GM23338 (cell line): ENCODE data around the gene TLE6. TPM values are rescaled to one million over a fixed set of nuclear protein-coding genes. Genes with fewer than 3 reads are reported as not detected.
"Not testable (repeated sequence)": the region's sequence is repeated elsewhere in the genome, so short reads cannot be mapped to it uniquely, and the experiment has no call there.

ENCODE experiments used
- ATAC-seq: fragments of 200-7000 bp; cut with Tn5 transposase; 3 replicates; pipeline ENCODE4 v1.9.1; 2020
- DNase-seq: peaks from one replicate; pipeline ENCODE4 v3.0.0-alpha.2; 2015; ENCODE audit warnings: low spot score
- H2AFZ ChIP-seq: fragments of 200-600 bp; sonication (generic); 2 replicates; pipeline ENCODE4 v1.8.0; 2016; ENCODE audit warnings: antibody characterized with exemption, mild to moderate bottlenecking, moderate library complexity
- H3F3A ChIP-seq: fragments of 200-600 bp; sonication (generic); replicated peaks from 2 replicates; pipeline ENCODE4 v1.8.0; 2017; ENCODE audit warnings: antibody characterized with exemption, mixed run types, low read depth
- H3K27ac ChIP-seq: fragments of 200-600 bp; sonication (generic); 2 replicates; pipeline ENCODE4 v1.6.1; 2016; ENCODE audit warnings: low read depth
- H3K27me3 ChIP-seq: fragments of 200-600 bp; sonication (generic); 2 replicates; pipeline ENCODE4 v1.8.0; 2016; ENCODE audit warnings: mild to moderate bottlenecking, mixed run types, moderate library complexity; ENCODE audit not compliant: insufficient read depth
- H3K36me3 ChIP-seq: fragments of 200-600 bp; sonication (generic); 2 replicates; pipeline ENCODE4 v1.8.0; 2016; ENCODE audit warnings: mild to moderate bottlenecking; ENCODE audit not compliant: insufficient read depth
- H3K4me1 ChIP-seq: fragments of 200-600 bp; sonication (generic); 2 replicates; pipeline ENCODE4 v1.8.0; 2016; ENCODE audit warnings: mild to moderate bottlenecking, moderate library complexity; ENCODE audit not compliant: insufficient read depth
- H3K4me2 ChIP-seq: fragments of 200-600 bp; sonication (generic); 2 replicates; pipeline ENCODE4 v1.7.1; 2017; ENCODE audit warnings: mixed run types
- H3K4me3 ChIP-seq: fragments of 200-600 bp; sonication (generic); 2 replicates; pipeline ENCODE4 v1.6.1; 2016; ENCODE audit warnings: mixed run types
- H3K79me2 ChIP-seq: fragments of 200-600 bp; sonication (generic); replicated peaks from 2 replicates; pipeline ENCODE4 v1.8.0; 2017; ENCODE audit warnings: mild to moderate bottlenecking; ENCODE audit not compliant: insufficient read depth
- H3K9me2 ChIP-seq: fragments of 200-600 bp; sonication (generic); 2 replicates; pipeline ENCODE4 v1.8.0; 2017; ENCODE audit not compliant: insufficient read depth
- H4K20me1 ChIP-seq: fragments of 200-600 bp; sonication (generic); replicated peaks from 2 replicates; pipeline ENCODE4 v1.8.0; 2017; ENCODE audit warnings: mild to moderate bottlenecking; ENCODE audit not compliant: insufficient read depth
- H3K27ac Mint-ChIP-seq: 2 replicates; pipeline ENCODE4 v1.8.0; 2020; ENCODE audit warnings: inconsistent platforms, mild to moderate bottlenecking, moderate library complexity, mixed read lengths
- H3K27me3 Mint-ChIP-seq: 3 replicates; pipeline ENCODE4 v1.8.0; 2022; ENCODE audit warnings: low read depth, mild to moderate bottlenecking, moderate library complexity, mixed read lengths, inconsistent platforms; ENCODE audit not compliant: insufficient read depth, poor library complexity
- H3K36me3 Mint-ChIP-seq: 3 replicates; pipeline ENCODE4 v1.8.0; 2021; ENCODE audit warnings: low read depth, mild to moderate bottlenecking, inconsistent platforms, moderate library complexity, mixed read lengths
- H3K4me1 Mint-ChIP-seq: 3 replicates; pipeline ENCODE4 v1.8.0; 2020; ENCODE audit warnings: mild to moderate bottlenecking, inconsistent platforms, mixed read lengths
- H3K4me3 Mint-ChIP-seq: 3 replicates; pipeline ENCODE4 v1.8.0; 2021; ENCODE audit warnings: moderate library complexity, mild to moderate bottlenecking, inconsistent platforms, mixed read lengths
- H3K9me3 Mint-ChIP-seq: 3 replicates; pipeline ENCODE4 v1.8.0; 2020; ENCODE audit warnings: moderate library complexity, mild to moderate bottlenecking, inconsistent platforms, mixed read lengths
- CREB1 ChIP-seq: fragments of 250-450 bp; sonication (Bioruptor Pico); IDR thresholded peaks from 2 replicates; pipeline ENCODE4 v1.5.0; 2020; ENCODE audit warnings: low read depth, mild to moderate bottlenecking, moderate library complexity
- EZH2phosphoT487 ChIP-seq: fragments of 200-600 bp; sonication (generic); IDR thresholded peaks from one replicate; pipeline ENCODE4 v1.8.1; 2018; ENCODE audit warnings: antibody characterized with exemption; ENCODE audit not compliant: unreplicated experiment
- JUNB ChIP-seq: IDR thresholded peaks from one replicate; pipeline ENCODE4 v1.6.1; 2016; ENCODE audit warnings: antibody characterized with exemption; ENCODE audit not compliant: unreplicated experiment
- POLR2AphosphoS5 ChIP-seq: IDR thresholded peaks from 2 replicates; pipeline ENCODE4 v1.6.1; 2016; ENCODE audit warnings: antibody characterized with exemption, low read depth
- ZNF331 ChIP-seq: fragments of 250-450 bp; sonication (Bioruptor Pico); IDR thresholded peaks from 2 replicates; pipeline ENCODE4 v1.5.0; 2020; ENCODE audit warnings: low read depth, mild to moderate bottlenecking, moderate library complexity
- polyA plus RNA-seq: library from polyadenylated mRNA; unstranded; fragments of >200 nt; fragmentation: Nextera tagmentation; extraction: Ambion mirVana; gene quantifications from 2 replicates; pipeline ENCODE4 v1.2.1, GENCODE V29; 2016
- total RNA-seq: library from RNA; depleted of rRNA; stranded (reverse); fragments of >200 nt; shearing (Covaris generic); gene quantifications from 2 replicates; pipeline ENCODE4 v1.2.3, GENCODE V29; 2014
- TF ChIP-seq, protein P1 (sequence below): IDR thresholded peaks from one replicate; pipeline ENCODE4 v1.6.1; 2018; ENCODE audit warnings: antibody characterized with exemption; ENCODE audit not compliant: unreplicated experiment
- TF ChIP-seq, protein P2 (sequence below): fragments of 250-450 bp; sonication (Bioruptor Pico); IDR thresholded peaks from 2 replicates; pipeline ENCODE4 v1.5.0; 2020; ENCODE audit warnings: mild to moderate bottlenecking, moderate library complexity

Gene TLE6
- total and polyA plus RNA-seq, 2 experiments from 2014 or later, result 2.4 TPM

DNA sequence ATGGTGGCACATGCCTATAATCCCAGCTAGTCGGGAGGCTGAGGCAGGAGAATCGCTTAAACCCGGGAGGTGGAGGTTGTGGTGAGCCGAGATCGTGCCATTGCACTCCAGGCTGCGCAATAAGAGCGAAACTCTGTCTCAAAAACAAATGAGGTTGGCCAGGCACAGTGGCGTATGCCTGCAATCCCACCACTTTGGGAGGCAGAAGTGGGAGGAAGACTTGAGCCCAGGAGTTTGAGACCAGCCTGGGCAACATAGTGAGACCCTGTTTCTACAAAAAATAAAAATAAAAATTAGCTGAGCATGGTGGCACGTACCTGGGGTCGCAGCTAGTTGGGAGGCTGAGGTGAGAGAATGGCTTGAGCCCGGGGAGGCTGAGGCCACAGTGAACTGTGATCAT lies 15.0 kb downstream of the TLE6 start:
- not testable (repeated sequence) for H3K4me1 Mint-ChIP-seq, H3K27ac ChIP-seq, DNase-seq, H4K20me1 ChIP-seq, H3K4me3 Mint-ChIP-seq, H3K27ac Mint-ChIP-seq, H3K9me2 ChIP-seq, H2AFZ ChIP-seq, H3K4me3 ChIP-seq, H3K36me3 Mint-ChIP-seq, ATAC-seq, H3K27me3 Mint-ChIP-seq, H3K4me2 ChIP-seq, H3K79me2 ChIP-seq, H3K27me3 ChIP-seq, H3K36me3 ChIP-seq, H3K9me3 Mint-ChIP-seq, H3K4me1 ChIP-seq, H3F3A ChIP-seq

DNA sequence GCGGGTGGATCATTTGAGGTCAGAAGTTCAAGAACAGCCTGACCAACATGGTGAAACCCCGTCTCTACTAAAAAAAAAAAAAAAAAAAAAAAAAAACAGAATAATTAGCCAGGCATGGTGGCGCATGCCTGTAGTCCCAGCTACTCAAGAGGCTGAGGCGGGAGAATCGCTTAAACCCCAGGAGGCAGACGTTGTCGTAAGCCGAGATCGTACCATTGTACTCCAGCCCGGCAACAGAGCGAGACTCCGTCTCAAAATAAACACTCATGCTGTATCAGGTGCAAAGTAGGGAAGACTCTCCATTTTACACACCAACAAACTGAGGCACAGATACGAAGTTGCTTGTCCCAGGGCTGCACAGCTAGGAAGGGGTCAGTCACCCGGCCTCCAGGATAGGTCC lies 15.6 kb downstream of the TLE6 start:
- H3K79me2 ChIP-seq, result no peaks in the 10 kb centered on the region
- peak; percentile 44 for ATAC-seq
- H3K4me1 ChIP-seq, result no peaks in the 10 kb centered on the region; the same call in none of the 2 replicates
- Mint-ChIP-seq H3K36me3 (no peaks in the 10 kb centered on the region), H3K4me1 (peaks cover 6% of the 10 kb centered on the region; the same call in 1 of the 3 replicates), H3K9me3 (no peaks in the 10 kb centered on the region; the same call in 2 of the 3 replicates), H3K27ac (no peak overlapping the region), H3K4me3 (no peak overlapping the region), H3K27me3 (peaks cover 8% of the 10 kb centered on the region)
- no peaks in the 10 kb centered on the region for H3K27me3 ChIP-seq
- TF ChIP-seq, protein P1, sequence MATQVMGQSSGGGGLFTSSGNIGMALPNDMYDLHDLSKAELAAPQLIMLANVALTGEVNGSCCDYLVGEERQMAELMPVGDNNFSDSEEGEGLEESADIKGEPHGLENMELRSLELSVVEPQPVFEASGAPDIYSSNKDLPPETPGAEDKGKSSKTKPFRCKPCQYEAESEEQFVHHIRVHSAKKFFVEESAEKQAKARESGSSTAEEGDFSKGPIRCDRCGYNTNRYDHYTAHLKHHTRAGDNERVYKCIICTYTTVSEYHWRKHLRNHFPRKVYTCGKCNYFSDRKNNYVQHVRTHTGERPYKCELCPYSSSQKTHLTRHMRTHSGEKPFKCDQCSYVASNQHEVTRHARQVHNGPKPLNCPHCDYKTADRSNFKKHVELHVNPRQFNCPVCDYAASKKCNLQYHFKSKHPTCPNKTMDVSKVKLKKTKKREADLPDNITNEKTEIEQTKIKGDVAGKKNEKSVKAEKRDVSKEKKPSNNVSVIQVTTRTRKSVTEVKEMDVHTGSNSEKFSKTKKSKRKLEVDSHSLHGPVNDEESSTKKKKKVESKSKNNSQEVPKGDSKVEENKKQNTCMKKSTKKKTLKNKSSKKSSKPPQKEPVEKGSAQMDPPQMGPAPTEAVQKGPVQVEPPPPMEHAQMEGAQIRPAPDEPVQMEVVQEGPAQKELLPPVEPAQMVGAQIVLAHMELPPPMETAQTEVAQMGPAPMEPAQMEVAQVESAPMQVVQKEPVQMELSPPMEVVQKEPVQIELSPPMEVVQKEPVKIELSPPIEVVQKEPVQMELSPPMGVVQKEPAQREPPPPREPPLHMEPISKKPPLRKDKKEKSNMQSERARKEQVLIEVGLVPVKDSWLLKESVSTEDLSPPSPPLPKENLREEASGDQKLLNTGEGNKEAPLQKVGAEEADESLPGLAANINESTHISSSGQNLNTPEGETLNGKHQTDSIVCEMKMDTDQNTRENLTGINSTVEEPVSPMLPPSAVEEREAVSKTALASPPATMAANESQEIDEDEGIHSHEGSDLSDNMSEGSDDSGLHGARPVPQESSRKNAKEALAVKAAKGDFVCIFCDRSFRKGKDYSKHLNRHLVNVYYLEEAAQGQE, result no peak
- TF ChIP-seq ZNF331 (CRISPR knock-in tag) (no peak), JUNB (no peak), POLR2AphosphoS5 (no peak), EZH2phosphoT487 (no peak), CREB1 (CRISPR knock-in tag) (no peak)
- TF ChIP-seq, protein P2, sequence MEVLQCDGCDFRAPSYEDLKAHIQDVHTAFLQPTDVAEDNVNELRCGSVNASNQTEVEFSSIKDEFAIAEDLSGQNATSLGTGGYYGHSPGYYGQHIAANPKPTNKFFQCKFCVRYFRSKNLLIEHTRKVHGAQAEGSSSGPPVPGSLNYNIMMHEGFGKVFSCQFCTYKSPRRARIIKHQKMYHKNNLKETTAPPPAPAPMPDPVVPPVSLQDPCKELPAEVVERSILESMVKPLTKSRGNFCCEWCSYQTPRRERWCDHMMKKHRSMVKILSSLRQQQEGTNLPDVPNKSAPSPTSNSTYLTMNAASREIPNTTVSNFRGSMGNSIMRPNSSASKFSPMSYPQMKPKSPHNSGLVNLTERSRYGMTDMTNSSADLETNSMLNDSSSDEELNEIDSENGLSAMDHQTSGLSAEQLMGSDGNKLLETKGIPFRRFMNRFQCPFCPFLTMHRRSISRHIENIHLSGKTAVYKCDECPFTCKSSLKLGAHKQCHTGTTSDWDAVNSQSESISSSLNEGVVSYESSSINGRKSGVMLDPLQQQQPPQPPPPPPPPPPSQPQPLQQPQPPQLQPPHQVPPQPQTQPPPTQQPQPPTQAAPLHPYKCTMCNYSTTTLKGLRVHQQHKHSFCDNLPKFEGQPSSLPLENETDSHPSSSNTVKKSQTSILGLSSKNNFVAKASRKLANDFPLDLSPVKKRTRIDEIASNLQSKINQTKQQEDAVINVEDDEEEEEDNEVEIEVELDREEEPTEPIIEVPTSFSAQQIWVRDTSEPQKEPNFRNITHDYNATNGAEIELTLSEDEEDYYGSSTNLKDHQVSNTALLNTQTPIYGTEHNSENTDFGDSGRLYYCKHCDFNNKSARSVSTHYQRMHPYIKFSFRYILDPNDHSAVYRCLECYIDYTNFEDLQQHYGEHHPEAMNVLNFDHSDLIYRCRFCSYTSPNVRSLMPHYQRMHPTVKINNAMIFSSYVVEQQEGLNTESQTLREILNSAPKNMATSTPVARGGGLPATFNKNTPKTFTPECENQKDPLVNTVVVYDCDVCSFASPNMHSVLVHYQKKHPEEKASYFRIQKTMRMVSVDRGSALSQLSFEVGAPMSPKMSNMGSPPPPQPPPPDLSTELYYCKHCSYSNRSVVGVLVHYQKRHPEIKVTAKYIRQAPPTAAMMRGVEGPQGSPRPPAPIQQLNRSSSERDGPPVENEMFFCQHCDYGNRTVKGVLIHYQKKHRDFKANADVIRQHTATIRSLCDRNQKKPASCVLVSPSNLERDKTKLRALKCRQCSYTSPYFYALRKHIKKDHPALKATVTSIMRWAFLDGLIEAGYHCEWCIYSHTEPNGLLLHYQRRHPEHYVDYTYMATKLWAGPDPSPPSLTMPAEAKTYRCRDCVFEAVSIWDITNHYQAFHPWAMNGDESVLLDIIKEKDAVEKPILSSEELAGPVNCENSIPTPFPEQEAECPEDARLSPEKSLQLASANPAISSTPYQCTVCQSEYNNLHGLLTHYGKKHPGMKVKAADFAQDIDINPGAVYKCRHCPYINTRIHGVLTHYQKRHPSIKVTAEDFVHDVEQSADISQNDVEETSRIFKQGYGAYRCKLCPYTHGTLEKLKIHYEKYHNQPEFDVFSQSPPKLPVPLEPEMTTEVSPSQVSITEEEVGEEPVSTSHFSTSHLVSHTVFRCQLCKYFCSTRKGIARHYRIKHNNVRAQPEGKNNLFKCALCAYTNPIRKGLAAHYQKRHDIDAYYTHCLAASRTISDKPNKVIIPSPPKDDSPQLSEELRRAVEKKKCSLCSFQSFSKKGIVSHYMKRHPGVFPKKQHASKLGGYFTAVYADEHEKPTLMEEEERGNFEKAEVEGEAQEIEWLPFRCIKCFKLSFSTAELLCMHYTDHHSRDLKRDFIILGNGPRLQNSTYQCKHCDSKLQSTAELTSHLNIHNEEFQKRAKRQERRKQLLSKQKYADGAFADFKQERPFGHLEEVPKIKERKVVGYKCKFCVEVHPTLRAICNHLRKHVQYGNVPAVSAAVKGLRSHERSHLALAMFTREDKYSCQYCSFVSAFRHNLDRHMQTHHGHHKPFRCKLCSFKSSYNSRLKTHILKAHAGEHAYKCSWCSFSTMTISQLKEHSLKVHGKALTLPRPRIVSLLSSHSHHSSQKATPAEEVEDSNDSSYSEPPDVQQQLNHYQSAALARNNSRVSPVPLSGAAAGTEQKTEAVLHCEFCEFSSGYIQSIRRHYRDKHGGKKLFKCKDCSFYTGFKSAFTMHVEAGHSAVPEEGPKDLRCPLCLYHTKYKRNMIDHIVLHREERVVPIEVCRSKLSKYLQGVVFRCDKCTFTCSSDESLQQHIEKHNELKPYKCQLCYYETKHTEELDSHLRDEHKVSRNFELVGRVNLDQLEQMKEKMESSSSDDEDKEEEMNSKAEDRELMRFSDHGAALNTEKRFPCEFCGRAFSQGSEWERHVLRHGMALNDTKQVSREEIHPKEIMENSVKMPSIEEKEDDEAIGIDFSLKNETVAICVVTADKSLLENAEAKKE (CRISPR knock-in tag), result no peak
- H3K36me3 ChIP-seq, result no peaks in the 10 kb centered on the region
- H3K4me2 ChIP-seq, result no peak overlapping the region
- no peaks in the 10 kb centered on the region for H3F3A ChIP-seq
- no peaks in the 10 kb centered on the region for H3K9me2 ChIP-seq
- no peak for DNase-seq
- H4K20me1 ChIP-seq, result no peaks in the 10 kb centered on the region
- peak overlapping the region; percentile 76 for H2AFZ ChIP-seq
- no peak overlapping the region for H3K4me3 ChIP-seq
- no peak overlapping the region for H3K27ac ChIP-seq
